Measurements from ENCODE around the gene STH. TPM values are rescaled to one million over a fixed set of nuclear protein-coding genes. Genes with fewer than 3 reads are reported as not detected.

The STH gene
- total and polyA plus RNA-seq, 9 of the 15 experiments (the other 6 are each of a cell fraction or from before 2014, with no cell fraction given), result not detected

DNA sequence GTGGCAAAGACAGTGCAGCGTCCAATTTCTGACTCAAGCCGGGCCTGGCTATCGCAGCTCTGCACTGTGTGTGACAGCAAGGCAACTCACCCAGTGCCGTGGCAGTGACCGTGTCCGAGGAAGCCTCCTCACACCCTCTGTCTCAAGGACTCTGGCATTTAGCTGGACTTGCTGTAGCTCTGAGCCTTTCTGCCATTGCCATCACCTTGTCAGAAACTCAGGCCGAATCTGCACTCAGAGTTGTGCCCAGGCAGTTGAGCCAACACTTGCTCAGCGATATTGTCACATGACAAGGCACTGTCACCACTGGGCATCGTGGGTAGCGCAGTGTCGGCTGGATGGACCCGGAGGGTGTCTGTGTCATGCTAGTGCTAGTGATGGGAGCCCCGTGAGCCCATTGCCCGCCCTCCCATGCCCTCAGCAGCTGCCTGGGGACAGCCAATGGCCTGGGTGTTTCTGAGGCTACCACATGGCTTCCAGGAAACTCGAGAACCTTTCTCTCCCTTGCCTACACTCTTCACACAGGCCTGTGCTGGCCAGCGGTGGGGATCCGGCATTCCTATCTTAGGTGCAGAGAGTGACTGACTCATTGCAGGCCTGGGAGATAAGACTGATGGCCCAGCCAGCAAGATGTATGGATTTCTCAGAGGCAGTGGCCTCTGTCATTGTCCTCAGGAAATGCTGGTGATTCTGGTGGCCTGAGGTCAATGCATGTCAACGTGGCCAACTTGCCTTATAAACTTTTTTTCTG lies 22.1 kb upstream of the STH start (continued):
- TF ChIP-seq XRCC4 (IDR thresholded peaks at IDR 0.05; ENCODE audit: extremely low read depth, insufficient read depth, insufficient read length) (no peak), HDGF (IDR thresholded peaks at IDR 0.05) (peak; percentile 85; the same call in 1 of the 2 replicates), CREM (IDR thresholded peaks at IDR 0.05; ENCODE audit: low read depth) (peak; percentile 58; the same call in 1 of the 2 replicates), KLF16 (IDR thresholded peaks at IDR 0.05) (peak; percentile 71; the same call in 1 of the 2 replicates), GABPA (tag; conservative IDR thresholded peaks at IDR 0.05; ENCODE audit: low read depth) (0 out of 2 replicates have a peak, but pooled peaks have one; percentile 11), HNRNPH1 (optimal IDR thresholded peaks at IDR 0.05; ENCODE audit: low read depth, low read length) (no peak), MEF2A (IDR thresholded peaks at IDR 0.05; ENCODE audit: control insufficient read depth, low read depth, low read length) (0 out of 2 replicates have a peak, but pooled peaks have one; percentile 1), ZNF444 (CRISPR knock-in tag; IDR thresholded peaks at IDR 0.05) (no peak), BRD4 (IDR thresholded peaks at IDR 0.05) (no peak)
- TF ChIP-seq, protein P1, sequence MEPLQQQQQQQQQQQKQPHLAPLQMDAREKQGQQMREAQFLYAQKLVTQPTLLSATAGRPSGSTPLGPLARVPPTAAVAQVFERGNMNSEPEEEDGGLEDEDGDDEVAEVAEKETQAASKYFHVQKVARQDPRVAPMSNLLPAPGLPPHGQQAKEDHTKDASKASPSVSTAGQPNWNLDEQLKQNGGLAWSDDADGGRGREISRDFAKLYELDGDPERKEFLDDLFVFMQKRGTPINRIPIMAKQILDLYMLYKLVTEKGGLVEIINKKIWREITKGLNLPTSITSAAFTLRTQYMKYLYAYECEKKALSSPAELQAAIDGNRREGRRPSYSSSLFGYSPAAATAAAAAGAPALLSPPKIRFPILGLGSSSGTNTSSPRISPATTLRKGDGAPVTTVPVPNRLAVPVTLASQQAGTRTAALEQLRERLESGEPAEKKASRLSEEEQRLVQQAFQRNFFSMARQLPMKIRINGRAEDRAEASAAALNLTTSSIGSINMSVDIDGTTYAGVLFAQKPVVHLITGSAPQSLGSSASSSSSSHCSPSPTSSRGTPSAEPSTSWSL (CRISPR knock-in tag; IDR thresholded peaks at IDR 0.05; ENCODE audit: borderline replicate concordance), result peak; percentile 77; the same call in 1 of the 2 replicates
- TF ChIP-seq, protein P2, sequence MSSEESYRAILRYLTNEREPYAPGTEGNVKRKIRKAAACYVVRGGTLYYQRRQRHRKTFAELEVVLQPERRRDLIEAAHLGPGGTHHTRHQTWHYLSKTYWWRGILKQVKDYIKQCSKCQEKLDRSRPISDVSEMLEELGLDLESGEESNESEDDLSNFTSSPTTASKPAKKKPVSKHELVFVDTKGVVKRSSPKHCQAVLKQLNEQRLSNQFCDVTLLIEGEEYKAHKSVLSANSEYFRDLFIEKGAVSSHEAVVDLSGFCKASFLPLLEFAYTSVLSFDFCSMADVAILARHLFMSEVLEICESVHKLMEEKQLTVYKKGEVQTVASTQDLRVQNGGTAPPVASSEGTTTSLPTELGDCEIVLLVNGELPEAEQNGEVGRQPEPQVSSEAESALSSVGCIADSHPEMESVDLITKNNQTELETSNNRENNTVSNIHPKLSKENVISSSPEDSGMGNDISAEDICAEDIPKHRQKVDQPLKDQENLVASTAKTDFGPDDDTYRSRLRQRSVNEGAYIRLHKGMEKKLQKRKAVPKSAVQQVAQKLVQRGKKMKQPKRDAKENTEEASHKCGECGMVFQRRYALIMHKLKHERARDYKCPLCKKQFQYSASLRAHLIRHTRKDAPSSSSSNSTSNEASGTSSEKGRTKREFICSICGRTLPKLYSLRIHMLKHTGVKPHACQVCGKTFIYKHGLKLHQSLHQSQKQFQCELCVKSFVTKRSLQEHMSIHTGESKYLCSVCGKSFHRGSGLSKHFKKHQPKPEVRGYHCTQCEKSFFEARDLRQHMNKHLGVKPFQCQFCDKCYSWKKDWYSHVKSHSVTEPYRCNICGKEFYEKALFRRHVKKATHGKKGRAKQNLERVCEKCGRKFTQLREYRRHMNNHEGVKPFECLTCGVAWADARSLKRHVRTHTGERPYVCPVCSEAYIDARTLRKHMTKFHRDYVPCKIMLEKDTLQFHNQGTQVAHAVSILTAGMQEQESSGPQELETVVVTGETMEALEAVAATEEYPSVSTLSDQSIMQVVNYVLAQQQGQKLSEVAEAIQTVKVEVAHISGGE (CRISPR knock-in tag; IDR thresholded peaks at IDR 0.05), result peak in 1 of 3 experiments; percentile 85; a peak in 2 of 6 replicates
- TF ChIP-seq, protein P3, sequence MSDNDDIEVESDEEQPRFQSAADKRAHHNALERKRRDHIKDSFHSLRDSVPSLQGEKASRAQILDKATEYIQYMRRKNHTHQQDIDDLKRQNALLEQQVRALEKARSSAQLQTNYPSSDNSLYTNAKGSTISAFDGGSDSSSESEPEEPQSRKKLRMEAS (CRISPR knock-in tag; IDR thresholded peaks at IDR 0.05), result peak; percentile 85
- TF ChIP-seq, protein P4, sequence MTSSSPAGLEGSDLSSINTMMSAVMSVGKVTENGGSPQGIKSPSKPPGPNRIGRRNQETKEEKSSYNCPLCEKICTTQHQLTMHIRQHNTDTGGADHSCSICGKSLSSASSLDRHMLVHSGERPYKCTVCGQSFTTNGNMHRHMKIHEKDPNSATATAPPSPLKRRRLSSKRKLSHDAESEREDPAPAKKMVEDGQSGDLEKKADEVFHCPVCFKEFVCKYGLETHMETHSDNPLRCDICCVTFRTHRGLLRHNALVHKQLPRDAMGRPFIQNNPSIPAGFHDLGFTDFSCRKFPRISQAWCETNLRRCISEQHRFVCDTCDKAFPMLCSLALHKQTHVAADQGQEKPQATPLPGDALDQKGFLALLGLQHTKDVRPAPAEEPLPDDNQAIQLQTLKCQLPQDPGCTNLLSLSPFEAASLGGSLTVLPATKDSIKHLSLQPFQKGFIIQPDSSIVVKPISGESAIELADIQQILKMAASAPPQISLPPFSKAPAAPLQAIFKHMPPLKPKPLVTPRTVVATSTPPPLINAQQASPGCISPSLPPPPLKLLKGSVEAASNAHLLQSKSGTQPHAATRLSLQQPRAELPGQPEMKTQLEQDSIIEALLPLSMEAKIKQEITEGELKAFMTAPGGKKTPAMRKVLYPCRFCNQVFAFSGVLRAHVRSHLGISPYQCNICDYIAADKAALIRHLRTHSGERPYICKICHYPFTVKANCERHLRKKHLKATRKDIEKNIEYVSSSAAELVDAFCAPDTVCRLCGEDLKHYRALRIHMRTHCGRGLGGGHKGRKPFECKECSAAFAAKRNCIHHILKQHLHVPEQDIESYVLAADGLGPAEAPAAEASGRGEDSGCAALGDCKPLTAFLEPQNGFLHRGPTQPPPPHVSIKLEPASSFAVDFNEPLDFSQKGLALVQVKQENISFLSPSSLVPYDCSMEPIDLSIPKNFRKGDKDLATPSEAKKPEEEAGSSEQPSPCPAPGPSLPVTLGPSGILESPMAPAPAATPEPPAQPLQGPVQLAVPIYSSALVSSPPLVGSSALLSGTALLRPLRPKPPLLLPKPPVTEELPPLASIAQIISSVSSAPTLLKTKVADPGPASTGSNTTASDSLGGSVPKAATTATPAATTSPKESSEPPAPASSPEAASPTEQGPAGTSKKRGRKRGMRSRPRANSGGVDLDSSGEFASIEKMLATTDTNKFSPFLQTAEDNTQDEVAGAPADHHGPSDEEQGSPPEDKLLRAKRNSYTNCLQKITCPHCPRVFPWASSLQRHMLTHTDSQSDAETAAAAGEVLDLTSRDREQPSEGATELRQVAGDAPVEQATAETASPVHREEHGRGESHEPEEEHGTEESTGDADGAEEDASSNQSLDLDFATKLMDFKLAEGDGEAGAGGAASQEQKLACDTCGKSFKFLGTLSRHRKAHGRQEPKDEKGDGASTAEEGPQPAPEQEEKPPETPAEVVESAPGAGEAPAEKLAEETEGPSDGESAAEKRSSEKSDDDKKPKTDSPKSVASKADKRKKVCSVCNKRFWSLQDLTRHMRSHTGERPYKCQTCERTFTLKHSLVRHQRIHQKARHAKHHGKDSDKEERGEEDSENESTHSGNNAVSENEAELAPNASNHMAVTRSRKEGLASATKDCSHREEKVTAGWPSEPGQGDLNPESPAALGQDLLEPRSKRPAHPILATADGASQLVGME (CRISPR knock-in tag; IDR thresholded peaks at IDR 0.05), result no peak
- TF ChIP-seq, protein P5, sequence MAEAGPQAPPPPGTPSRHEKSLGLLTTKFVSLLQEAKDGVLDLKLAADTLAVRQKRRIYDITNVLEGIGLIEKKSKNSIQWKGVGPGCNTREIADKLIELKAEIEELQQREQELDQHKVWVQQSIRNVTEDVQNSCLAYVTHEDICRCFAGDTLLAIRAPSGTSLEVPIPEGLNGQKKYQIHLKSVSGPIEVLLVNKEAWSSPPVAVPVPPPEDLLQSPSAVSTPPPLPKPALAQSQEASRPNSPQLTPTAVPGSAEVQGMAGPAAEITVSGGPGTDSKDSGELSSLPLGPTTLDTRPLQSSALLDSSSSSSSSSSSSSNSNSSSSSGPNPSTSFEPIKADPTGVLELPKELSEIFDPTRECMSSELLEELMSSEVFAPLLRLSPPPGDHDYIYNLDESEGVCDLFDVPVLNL (CRISPR knock-in tag; IDR thresholded peaks at IDR 0.05; ENCODE audit: low read depth), result no peak

All from K562 (cell line).